Body of pancreas (tissue), 4 donors: ENCODE data around the gene PLCB2.

ENCODE experiments used
- POLR2A ChIP-seq, 3 donors: fragments of 450-650 bp; IDR thresholded peaks; one replicate each; pipeline ENCODE4 v1.6.1; 2016; ENCODE audit warnings: antibody characterized with exemption in 3 of 3, mild to moderate bottlenecking in 2 of 3
- TF ChIP-seq, protein P1 (sequence below), 7 experiments: fragments of 450-650 bp in 4 of 7; fragments of 200-600 bp in 3 of 7; sonication (generic) in 3 of 7; IDR thresholded peaks; one replicate each; pipeline ENCODE4 v1.5.1; 2016 to 2019; ENCODE audit warnings: antibody characterized with exemption in 7 of 7

DNA sequence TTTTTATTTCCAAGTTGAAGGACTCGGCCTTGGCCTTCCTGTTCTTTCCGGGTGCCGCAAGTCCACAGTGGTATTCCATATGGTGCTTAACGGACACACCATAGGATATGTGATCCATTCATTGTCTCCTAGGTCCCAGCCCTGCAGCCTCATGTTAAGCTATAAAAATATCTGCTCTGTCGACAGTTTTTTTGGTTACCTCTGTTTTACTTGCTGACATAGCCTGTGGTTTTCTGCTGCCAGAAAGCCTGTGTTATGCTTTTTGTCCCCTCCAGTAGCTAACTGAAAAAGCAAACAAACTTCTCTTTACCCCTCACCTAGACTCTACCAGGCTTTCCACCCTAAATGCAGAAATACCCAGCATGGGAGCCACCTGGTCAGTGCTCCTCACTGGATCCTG is 21.0 kb upstream of the PLCB2 start:
- TF ChIP-seq, protein P1, sequence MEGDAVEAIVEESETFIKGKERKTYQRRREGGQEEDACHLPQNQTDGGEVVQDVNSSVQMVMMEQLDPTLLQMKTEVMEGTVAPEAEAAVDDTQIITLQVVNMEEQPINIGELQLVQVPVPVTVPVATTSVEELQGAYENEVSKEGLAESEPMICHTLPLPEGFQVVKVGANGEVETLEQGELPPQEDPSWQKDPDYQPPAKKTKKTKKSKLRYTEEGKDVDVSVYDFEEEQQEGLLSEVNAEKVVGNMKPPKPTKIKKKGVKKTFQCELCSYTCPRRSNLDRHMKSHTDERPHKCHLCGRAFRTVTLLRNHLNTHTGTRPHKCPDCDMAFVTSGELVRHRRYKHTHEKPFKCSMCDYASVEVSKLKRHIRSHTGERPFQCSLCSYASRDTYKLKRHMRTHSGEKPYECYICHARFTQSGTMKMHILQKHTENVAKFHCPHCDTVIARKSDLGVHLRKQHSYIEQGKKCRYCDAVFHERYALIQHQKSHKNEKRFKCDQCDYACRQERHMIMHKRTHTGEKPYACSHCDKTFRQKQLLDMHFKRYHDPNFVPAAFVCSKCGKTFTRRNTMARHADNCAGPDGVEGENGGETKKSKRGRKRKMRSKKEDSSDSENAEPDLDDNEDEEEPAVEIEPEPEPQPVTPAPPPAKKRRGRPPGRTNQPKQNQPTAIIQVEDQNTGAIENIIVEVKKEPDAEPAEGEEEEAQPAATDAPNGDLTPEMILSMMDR (IDR thresholded peaks at IDR 0.05): no peak
- TF ChIP-seq POLR2A (IDR thresholded peaks at IDR 0.05): no peak
